ENCODE results near the gene GTF2H4. TPM values are rescaled to one million over a fixed set of nuclear protein-coding genes. Genes with fewer than 3 reads are reported as not detected.

Gene GTF2H4
- total and polyA plus RNA-seq, 3 experiments from 2014 or later = 7.5 to 55.3 (median 48.2) TPM

DNA sequence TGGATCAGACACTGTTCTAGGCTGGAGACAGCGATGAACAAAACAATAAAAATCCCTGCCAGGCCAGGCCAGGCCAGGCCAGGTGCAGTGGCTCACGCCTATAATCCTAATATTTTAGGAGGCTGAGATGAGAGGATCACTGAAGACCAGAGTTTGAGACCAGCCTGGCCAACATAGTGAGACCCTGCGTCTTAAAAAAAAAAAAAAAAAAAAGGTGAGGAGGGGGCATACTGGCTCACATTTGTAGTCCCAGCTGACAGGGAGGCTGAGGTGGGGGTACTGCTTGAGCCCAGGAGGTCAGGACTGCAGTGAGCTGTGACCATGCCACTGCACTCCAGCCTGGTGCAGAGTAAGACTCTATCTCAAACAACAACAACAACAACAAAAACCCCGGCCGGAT lies 37.3 kb downstream of the GTF2H4 start:
- H3K4me1 ChIP-seq (ENCODE audit: insufficient read depth, low read length) = no peaks in the 10 kb centered on the region
- no peak overlapping the region for H3K4me3 Mint-ChIP-seq
- peaks cover 55 to 70% of the 10 kb centered on the region in 2 donors for H3K27me3 Mint-ChIP-seq
- H3K27ac ChIP-seq (ENCODE audit: low read depth, low read length) = no peak overlapping the region
- DNase-seq = no peak
- H3K36me3 ChIP-seq (ENCODE audit: insufficient read depth, low read length) = no peaks in the 10 kb centered on the region
- no peak overlapping the region for H3K4me3 ChIP-seq (ENCODE audit: low read length)
- POLR2A ChIA-PET = no interaction called here
- no peaks in the 10 kb centered on the region for H3K9me3 ChIP-seq (ENCODE audit: low read length)
- H3K27ac Mint-ChIP-seq = no peak overlapping the region
- peaks cover 0 to 18% (median 0%) of the 10 kb centered on the region in 3 donors for H3K36me3 Mint-ChIP-seq
- peaks cover 0 to 1% (median 0%) of the 10 kb centered on the region in 3 donors for H3K4me1 Mint-ChIP-seq
- H3K27me3 ChIP-seq (ENCODE audit: insufficient read depth, low read length, poor library complexity, severe bottlenecking) = peaks cover 13% of the 10 kb centered on the region
- no peaks in the 10 kb centered on the region for H3K9me3 Mint-ChIP-seq
- CTCF ChIA-PET = no interaction called here

DNA sequence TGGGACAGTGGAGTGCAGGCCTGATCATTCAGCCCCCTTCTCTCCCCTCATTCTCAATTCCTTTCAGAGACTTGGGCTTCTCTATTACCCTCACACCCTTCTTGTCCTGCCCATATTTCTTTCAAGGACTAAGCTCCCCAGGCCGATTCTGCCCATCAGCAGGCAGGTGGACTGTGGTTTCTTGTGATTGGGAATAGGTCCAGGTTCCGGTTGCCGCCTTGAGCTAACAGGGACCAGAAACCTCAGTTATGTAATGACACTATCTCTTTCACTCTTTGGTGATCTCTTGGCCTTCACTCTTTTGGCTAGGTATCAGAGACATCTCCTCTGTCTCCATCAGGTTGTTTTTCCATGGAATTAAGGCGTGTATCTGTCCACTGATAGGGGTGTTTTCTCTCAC lies 39.2 kb downstream of the GTF2H4 start:
- Histone ChIP-seq H3K4me3 (ENCODE audit: low read length) (no peak overlapping the region), H3K27me3 (ENCODE audit: insufficient read depth, low read length, poor library complexity, severe bottlenecking) (peaks cover 6% of the 10 kb centered on the region), H3K4me1 (ENCODE audit: insufficient read depth, low read length) (no peaks in the 10 kb centered on the region), H3K27ac (ENCODE audit: low read depth, low read length) (no peak overlapping the region), H3K9me3 (ENCODE audit: low read length) (no peaks in the 10 kb centered on the region), H3K36me3 (ENCODE audit: insufficient read depth, low read length) (no peaks in the 10 kb centered on the region)
- Mint-ChIP-seq H3K27ac (no peak overlapping the region), H3K4me3 (no peak overlapping the region), H3K27me3 (peaks cover 57 to 60% of the 10 kb centered on the region in 2 donors), H3K4me1 (peaks cover 0 to 1% (median 0%) of the 10 kb centered on the region in 3 donors), H3K36me3 (peaks cover 0 to 23% (median 0%) of the 10 kb centered on the region in 3 donors), H3K9me3 (no peaks in the 10 kb centered on the region)
- no peak for DNase-seq
- ChIA-PET CTCF (interaction anchor here (1.0 kb wide), 1 partner anchor 18 kb away, joined by 3 read pairs; no protein-coding TSS in a partner anchor), POLR2A (no interaction called here)

DNA sequence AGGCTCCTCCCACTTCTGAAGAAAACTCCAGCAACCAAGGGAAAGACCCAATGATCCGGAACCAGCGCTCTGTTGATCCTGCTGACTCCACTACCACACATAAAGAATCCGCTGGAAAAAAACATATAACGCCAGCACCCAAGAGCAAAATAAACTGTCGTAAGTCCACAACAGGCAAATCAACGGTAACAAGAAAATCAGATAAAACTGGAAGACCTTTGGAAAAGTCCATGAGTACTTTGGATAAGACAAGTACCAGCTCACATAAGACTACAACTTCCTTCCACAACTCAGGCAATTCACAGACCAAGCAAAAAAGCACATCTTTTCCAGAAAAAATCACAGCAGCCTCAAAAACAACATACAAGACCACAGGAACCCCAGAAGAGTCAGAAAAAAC lies 40.8 kb downstream of the GTF2H4 start:
- no peaks in the 10 kb centered on the region for H3K4me1 ChIP-seq (ENCODE audit: insufficient read depth, low read length)
- CTCF ChIA-PET = no interaction called here
- POLR2A ChIA-PET = no interaction called here
- no peaks in the 10 kb centered on the region for H3K9me3 Mint-ChIP-seq
- no peaks in the 10 kb centered on the region for H3K36me3 ChIP-seq (ENCODE audit: insufficient read depth, low read length)
- no peaks in the 10 kb centered on the region for H3K27me3 ChIP-seq (ENCODE audit: insufficient read depth, low read length, poor library complexity, severe bottlenecking)
- DNase-seq = no peak
- no peaks in the 10 kb centered on the region for H3K9me3 ChIP-seq (ENCODE audit: low read length)
- no peak overlapping the region for H3K4me3 ChIP-seq (ENCODE audit: low read length)
- peaks cover 43 to 56% of the 10 kb centered on the region in 2 donors for H3K27me3 Mint-ChIP-seq
- H3K4me3 Mint-ChIP-seq = no peak overlapping the region
- no peaks in the 10 kb centered on the region for H3K4me1 Mint-ChIP-seq
- H3K36me3 Mint-ChIP-seq = peaks cover 0 to 23% (median 0%) of the 10 kb centered on the region in 3 donors
- peak overlapping the region in 1 of 8 donors; percentile 27 for H3K27ac Mint-ChIP-seq
- H3K27ac ChIP-seq (ENCODE audit: low read depth, low read length) = no peak overlapping the region

DNA sequence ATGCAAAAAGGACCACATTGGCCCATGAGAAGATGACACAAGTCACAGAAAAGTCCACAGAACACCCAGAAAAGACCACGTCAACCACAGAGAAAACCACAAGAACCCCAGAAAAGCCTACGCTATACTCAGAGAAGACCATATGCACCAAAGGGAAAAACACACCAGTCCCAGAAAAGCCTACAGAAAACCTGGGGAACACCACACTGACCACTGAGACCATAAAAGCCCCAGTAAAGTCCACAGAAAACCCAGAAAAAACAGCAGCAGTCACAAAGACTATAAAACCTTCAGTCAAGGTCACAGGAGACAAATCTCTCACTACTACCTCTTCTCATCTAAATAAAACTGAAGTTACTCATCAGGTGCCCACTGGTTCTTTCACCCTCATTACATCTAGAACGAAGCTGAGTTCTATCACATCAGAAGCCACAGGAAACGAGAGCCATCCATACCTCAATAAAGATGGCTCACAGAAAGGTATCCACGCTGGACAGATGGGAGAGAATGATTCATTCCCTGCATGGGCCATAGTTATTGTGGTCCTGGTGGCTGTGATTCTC lies 44.0 kb downstream of the GTF2H4 start:
- Histone ChIP-seq H3K36me3 (ENCODE audit: insufficient read depth, low read length) (no peaks in the 10 kb centered on the region), H3K27ac (ENCODE audit: low read depth, low read length) (no peak overlapping the region), H3K9me3 (ENCODE audit: low read length) (no peaks in the 10 kb centered on the region), H3K27me3 (ENCODE audit: insufficient read depth, low read length, poor library complexity, severe bottlenecking) (no peaks in the 10 kb centered on the region), H3K4me3 (ENCODE audit: low read length) (no peak overlapping the region), H3K4me1 (ENCODE audit: insufficient read depth, low read length) (peaks cover 17% of the 10 kb centered on the region)
- Mint-ChIP-seq H3K4me3 (peak overlapping the region in 1 of 7 donors; percentile 5), H3K27me3 (peaks cover 30 to 42% of the 10 kb centered on the region in 2 donors), H3K36me3 (peaks cover 0 to 20% (median 2%) of the 10 kb centered on the region in 3 donors), H3K9me3 (no peaks in the 10 kb centered on the region), H3K27ac (no peak overlapping the region), H3K4me1 (peaks cover 13 to 26% (median 22%) of the 10 kb centered on the region in 3 donors)
- DNase-seq = no peak
- CTCF ChIA-PET = no interaction called here
- POLR2A ChIA-PET = no interaction called here

DNA sequence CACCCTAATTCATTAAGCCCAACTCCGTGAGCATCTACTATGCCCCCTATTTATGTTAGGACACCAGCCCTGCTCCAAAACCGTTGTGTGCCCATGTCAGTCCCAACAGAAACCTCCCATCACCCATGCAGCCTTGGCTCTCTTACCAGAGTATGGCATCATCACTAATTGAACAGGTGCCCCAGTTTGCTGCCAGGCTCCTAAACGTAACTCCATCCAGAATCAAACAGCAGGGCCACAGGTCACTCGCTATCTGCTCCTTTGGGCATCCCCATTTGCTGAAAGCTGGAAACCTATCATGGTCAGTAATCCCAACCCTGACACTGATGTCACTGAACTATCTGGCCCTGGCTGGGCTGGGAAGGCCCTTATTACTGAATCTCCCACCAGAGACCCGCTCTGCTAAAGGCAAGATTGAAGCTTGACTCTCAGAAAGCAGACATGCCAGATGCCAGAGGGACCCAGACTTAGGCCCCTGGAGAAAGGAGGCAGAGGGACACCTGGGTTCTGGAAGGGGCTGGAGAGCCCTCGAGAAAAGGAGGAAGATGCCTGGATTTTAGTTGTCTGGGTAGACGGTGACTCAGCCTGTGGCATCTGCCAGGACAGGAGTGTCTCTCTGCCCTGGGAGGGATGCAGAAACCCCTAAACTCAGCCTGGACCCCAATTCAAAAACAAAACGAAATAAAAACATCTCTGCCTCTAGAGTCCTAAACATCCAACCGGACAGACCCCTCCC lies 46.8 kb downstream of the GTF2H4 start:
- Mint-ChIP-seq H3K36me3 (peaks cover 0 to 13% (median 2%) of the 10 kb centered on the region in 3 donors), H3K4me1 (peaks cover 16 to 27% (median 26%) of the 10 kb centered on the region in 3 donors), H3K9me3 (no peaks in the 10 kb centered on the region), H3K27ac (peak overlapping the region; percentile 77 to 94 (median 85)), H3K27me3 (peaks cover 16 to 30% of the 10 kb centered on the region in 2 donors), H3K4me3 (peak overlapping the region; percentile 84 to 94 (median 87))
- no peaks in the 10 kb centered on the region for H3K9me3 ChIP-seq (ENCODE audit: low read length)
- H3K27me3 ChIP-seq (ENCODE audit: insufficient read depth, low read length, poor library complexity, severe bottlenecking) = no peaks in the 10 kb centered on the region
- peaks cover 17% of the 10 kb centered on the region for H3K4me1 ChIP-seq (ENCODE audit: insufficient read depth, low read length)
- CTCF ChIA-PET = interaction anchor here (1.2 to 2.0 kb wide), 2 partner anchors 41 to 47 kb away, joined by 4 to 7 read pairs; partner anchors contain the start of genes GTF2H4 and VARS2
- DNase-seq = peak in 1 of 5 donors; percentile 3
- peak overlapping the region; percentile 65 for H3K4me3 ChIP-seq (ENCODE audit: low read length)
- H3K36me3 ChIP-seq (ENCODE audit: insufficient read depth, low read length) = no peaks in the 10 kb centered on the region
- POLR2A ChIA-PET = interaction anchor here (1.1 to 1.4 kb wide), 2 partner anchors 41 to 47 kb away, joined by 10 to 12 read pairs; partner anchors contain the start of genes GTF2H4 and VARS2
- H3K27ac ChIP-seq (ENCODE audit: low read depth, low read length) = peak overlapping the region; percentile 45

DNA sequence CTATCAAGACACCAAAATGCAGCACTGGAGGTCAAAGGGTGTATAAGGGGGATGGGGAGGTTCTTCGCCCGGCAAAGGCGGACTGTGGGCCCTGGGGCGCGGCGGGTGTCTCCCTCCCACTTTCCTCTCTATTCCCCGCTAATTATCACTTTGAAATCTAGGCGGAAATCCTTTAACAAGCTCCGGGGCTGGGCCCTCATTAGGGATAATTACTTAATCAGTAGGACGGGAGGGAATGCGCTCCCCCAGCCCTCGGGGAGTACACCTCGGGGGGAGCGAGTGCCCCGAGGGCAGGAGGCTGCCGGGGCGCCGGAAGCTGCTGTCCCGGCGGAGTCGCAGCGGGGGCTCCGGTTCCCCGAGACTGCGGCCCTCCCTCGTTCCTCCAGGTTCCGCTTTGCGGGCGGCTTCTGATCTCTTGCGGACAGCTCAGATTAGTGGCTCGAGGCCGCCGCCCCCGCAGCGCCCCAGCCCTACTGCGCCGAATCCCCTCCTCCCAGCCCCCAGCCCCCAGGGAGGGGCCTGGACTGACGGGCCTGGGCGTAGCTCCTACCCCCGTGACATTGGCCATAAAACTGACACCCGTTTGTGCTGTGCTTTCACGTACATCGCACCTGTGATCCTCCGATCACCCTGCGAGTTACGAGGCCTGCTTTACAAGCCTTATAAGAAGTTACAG lies 47.5 kb downstream of the GTF2H4 start:
- Histone ChIP-seq H3K36me3 (ENCODE audit: insufficient read depth, low read length) (no peaks in the 10 kb centered on the region), H3K4me1 (ENCODE audit: insufficient read depth, low read length) (peaks cover 17% of the 10 kb centered on the region), H3K4me3 (ENCODE audit: low read length) (peak overlapping the region; percentile 65), H3K9me3 (ENCODE audit: low read length) (no peaks in the 10 kb centered on the region), H3K27me3 (ENCODE audit: insufficient read depth, low read length, poor library complexity, severe bottlenecking) (no peaks in the 10 kb centered on the region), H3K27ac (ENCODE audit: low read depth, low read length) (peak overlapping the region; percentile 45)
- POLR2A ChIA-PET = interaction anchor here (0.6 to 1.4 kb wide), 4 partner anchors 41 to 94 kb away, joined by 4 to 12 read pairs (median 8); partner anchors contain the start of genes GTF2H4 and VARS2
- H3K4me3 Mint-ChIP-seq = peak overlapping the region; percentile 84 to 94 (median 87)
- peaks cover 15 to 25% of the 10 kb centered on the region in 2 donors for H3K27me3 Mint-ChIP-seq
- peaks cover 16 to 27% (median 26%) of the 10 kb centered on the region in 3 donors for H3K4me1 Mint-ChIP-seq
- CTCF ChIA-PET = interaction anchor here (0.7 to 2.0 kb wide), 3 partner anchors 42 to 128 kb away, joined by 3 to 7 read pairs (median 4); partner anchors contain the start of genes GTF2H4 and VARS2
- no peaks in the 10 kb centered on the region for H3K9me3 Mint-ChIP-seq
- peaks cover 0 to 9% (median 2%) of the 10 kb centered on the region in 3 donors for H3K36me3 Mint-ChIP-seq
- peak; percentile 58 to 84 (median 60) for DNase-seq
- H3K27ac Mint-ChIP-seq = peak overlapping the region; percentile 82 to 94 (median 88)

DNA sequence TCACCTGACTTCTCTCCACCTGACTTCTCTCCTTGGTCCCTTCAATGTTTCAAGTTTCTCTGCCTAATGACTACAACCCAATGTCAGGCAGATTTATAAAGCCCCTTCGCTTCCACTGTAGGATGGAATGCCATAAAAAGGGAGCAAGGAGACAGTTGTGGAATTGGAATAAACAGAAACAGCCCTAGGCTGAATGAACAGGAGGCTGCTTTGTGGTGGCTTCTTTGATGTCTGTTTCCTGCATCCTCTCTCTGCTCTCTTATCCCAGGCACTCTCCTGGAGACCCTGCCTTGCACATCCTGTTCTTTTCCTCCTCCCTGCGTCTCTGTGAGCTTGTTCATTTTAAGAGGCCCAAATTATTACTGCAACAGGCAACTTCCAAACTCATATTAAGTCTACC lies 49.7 kb downstream of the GTF2H4 start:
- no peaks in the 10 kb centered on the region for H3K9me3 Mint-ChIP-seq

More for the DNA sequence above, 49.7 kb downstream of the GTF2H4 start:
- Histone ChIP-seq H3K36me3 (ENCODE audit: insufficient read depth, low read length) (no peaks in the 10 kb centered on the region), H3K27me3 (ENCODE audit: insufficient read depth, low read length, poor library complexity, severe bottlenecking) (no peaks in the 10 kb centered on the region), H3K4me1 (ENCODE audit: insufficient read depth, low read length) (peaks cover 17% of the 10 kb centered on the region), H3K4me3 (ENCODE audit: low read length) (no peak overlapping the region), H3K27ac (ENCODE audit: low read depth, low read length) (no peak overlapping the region), H3K9me3 (ENCODE audit: low read length) (no peaks in the 10 kb centered on the region)
- H3K36me3 Mint-ChIP-seq = peaks cover 0 to 3% (median 2%) of the 10 kb centered on the region in 3 donors
- POLR2A ChIA-PET = no interaction called here
- no peak overlapping the region for H3K27ac Mint-ChIP-seq
- peaks cover 16 to 27% (median 26%) of the 10 kb centered on the region in 3 donors for H3K4me1 Mint-ChIP-seq
- H3K4me3 Mint-ChIP-seq = peak overlapping the region in 2 of 7 donors; percentile 8 to 74
- no peak for DNase-seq
- peaks cover 16 to 20% of the 10 kb centered on the region in 2 donors for H3K27me3 Mint-ChIP-seq
- CTCF ChIA-PET = no interaction called here
